Left ventricle myocardium inferior (tissue), 1 donor: ENCODE data around the gene DPP10. TPM values are rescaled to one million over a fixed set of nuclear protein-coding genes. Genes with fewer than 3 reads are reported as not detected.

Experiments
- DNase-seq: peaks from one replicate; pipeline ENCODE4 v3.0.0-alpha.2; 2020
- H3K27ac ChIP-seq: fragments of 200-600 bp; replicated peaks from 2 replicates; pipeline ENCODE4 v1.8.0; 2021
- H3K27me3 ChIP-seq: fragments of 200-600 bp; 2 replicates; pipeline ENCODE4 v1.8.0; 2021; ENCODE audit warnings: low read depth
- H3K36me3 ChIP-seq: fragments of 200-600 bp; 2 replicates; pipeline ENCODE4 v1.8.0; 2021
- H3K4me1 ChIP-seq: fragments of 200-600 bp; 2 replicates; pipeline ENCODE4 v1.8.0; 2021
- H3K4me3 ChIP-seq: fragments of 200-600 bp; 2 replicates; pipeline ENCODE4 v1.8.0; 2021; ENCODE audit warnings: mild to moderate bottlenecking, moderate library complexity
- H3K9me3 ChIP-seq: fragments of 200-600 bp; replicated peaks from 2 replicates; pipeline ENCODE4 v1.8.0; 2021
- intact Hi-C: fragments of 100-400 bp; cut with micrococcal nuclease; formaldehyde crosslinking; loops from one replicate; pipeline ENCODE4 v1.11.0; 2022
- total RNA-seq: library from RNA; stranded (reverse); fragmentation: NEBNext Ultra II Directional; extraction: Animal tissue kit (Norgen Biotek cat#: 25700); gene quantifications from one replicate; pipeline ENCODE4 v1.2.1, GENCODE V29; 2021
- TF ChIP-seq, protein P1 (sequence below): fragments of 200-600 bp; IDR thresholded peaks from 2 replicates; pipeline ENCODE4 v1.8.0; 2021; ENCODE audit warnings: antibody characterized with exemption, mild to moderate bottlenecking, borderline replicate concordance
- donor health status: DM: no; HTN: yes; CAD: no; lungs with severe emphysema.

Gene DPP10
- total RNA-seq, 1 donor from 2014 or later: 0.16 TPM

DNA sequence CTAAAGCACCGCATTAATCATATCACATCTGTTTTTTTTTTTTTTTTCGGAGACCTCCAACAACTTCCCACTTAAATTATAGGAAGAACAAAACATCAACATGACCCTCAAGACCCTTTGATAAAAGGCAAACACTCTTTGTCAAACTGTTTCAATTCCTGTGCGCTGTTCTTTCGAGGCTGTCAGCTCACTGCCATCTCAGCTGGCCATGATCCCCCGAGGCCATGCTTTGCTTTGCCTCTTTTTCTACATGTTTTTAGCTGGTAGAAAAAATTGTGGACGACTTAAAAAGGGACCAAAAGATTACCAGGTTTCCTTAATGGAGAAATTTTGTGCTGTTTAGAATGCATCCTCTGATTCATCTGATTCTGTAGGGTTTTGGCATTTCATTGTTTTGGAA is 138.2 kb downstream of the DPP10 start:
- intact Hi-C loops: no loop called here
- Histone ChIP-seq H3K4me1 (peaks cover 5% of the 10 kb centered on the region), H3K9me3 (no peaks in the 10 kb centered on the region), H3K27ac (no peak overlapping the region), H3K27me3 (no peaks in the 10 kb centered on the region), H3K36me3 (no peaks in the 10 kb centered on the region), H3K4me3 (no peak overlapping the region)
- TF ChIP-seq, protein P1, sequence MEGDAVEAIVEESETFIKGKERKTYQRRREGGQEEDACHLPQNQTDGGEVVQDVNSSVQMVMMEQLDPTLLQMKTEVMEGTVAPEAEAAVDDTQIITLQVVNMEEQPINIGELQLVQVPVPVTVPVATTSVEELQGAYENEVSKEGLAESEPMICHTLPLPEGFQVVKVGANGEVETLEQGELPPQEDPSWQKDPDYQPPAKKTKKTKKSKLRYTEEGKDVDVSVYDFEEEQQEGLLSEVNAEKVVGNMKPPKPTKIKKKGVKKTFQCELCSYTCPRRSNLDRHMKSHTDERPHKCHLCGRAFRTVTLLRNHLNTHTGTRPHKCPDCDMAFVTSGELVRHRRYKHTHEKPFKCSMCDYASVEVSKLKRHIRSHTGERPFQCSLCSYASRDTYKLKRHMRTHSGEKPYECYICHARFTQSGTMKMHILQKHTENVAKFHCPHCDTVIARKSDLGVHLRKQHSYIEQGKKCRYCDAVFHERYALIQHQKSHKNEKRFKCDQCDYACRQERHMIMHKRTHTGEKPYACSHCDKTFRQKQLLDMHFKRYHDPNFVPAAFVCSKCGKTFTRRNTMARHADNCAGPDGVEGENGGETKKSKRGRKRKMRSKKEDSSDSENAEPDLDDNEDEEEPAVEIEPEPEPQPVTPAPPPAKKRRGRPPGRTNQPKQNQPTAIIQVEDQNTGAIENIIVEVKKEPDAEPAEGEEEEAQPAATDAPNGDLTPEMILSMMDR: no peak
- no peak for DNase-seq

DNA sequence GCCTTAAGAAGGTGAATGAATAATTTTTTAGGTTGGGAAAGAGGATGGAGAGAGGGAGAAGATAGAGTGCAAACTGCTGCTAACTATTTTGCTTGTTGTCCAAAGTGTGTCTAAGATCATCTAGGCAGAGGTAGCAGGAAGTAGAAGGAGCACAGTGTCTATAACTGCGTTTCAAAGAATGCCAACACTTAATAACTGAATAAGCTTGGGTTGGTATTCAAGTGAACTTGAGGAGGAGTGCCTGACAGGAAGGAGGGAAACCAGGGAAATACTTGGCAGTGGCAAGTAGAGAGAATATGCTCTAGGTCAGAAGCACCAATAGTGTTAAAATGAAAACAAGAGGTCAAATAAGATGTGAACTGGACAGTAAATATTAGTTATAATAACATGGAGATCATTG is 155.9 kb downstream of the DPP10 start:
- intact Hi-C loops: no loop called here
- no peak overlapping the region for H3K27ac ChIP-seq
- TF ChIP-seq, protein P1: no peak
- H3K27me3 ChIP-seq: no peaks in the 10 kb centered on the region
- no peaks in the 10 kb centered on the region for H3K36me3 ChIP-seq
- H3K4me3 ChIP-seq: no peak overlapping the region
- DNase-seq: no peak
- H3K9me3 ChIP-seq: no peaks in the 10 kb centered on the region
- no peaks in the 10 kb centered on the region for H3K4me1 ChIP-seq

DNA sequence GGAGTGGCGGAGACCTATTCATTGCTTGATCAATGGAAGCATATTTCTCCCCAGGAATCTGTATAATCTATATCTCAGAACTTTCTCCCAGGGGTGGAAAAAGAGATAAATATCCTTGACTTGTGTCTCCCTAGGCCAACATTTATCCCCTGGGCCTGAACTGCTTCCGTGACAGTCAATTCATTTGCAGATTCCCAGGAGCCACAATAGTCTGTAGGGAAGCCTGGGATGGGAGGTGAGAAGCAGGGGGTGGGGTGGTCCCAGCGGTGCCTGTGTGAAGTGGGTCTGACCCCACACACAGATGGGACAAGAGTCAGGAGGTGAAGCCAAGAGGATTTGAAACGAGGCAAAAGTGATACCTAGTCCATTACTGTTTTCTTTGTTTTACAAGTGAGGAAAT is 166.8 kb downstream of the DPP10 start:
- Histone ChIP-seq H3K4me1 (no peaks in the 10 kb centered on the region), H3K36me3 (no peaks in the 10 kb centered on the region), H3K4me3 (no peak overlapping the region), H3K27ac (no peak overlapping the region), H3K9me3 (peaks cover 7% of the 10 kb centered on the region), H3K27me3 (no peaks in the 10 kb centered on the region)
- intact Hi-C loops: no loop called here
- no peak for DNase-seq
- TF ChIP-seq, protein P1: no peak

DNA sequence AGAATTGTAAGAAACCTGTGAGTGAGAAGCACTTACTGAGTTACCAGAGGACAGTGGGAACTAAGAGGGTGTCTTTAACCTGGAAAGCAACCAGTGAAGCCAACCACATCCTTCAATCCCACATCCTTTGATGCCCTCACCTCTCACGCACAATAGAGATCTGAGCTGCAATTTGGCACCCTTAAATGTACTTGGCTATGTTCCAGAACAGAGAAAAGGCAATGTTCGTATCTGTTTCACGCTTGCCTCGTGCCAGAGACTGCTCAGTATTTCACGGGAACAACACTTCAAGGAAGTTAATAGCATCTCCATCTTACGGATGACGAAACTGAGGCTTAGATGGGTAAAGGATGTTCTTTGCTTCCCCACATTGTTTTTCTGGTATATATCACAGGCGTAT is 167.4 kb downstream of the DPP10 start:
- Histone ChIP-seq H3K9me3 (peaks cover 7% of the 10 kb centered on the region), H3K27me3 (no peaks in the 10 kb centered on the region), H3K27ac (no peak overlapping the region), H3K4me3 (no peak overlapping the region), H3K4me1 (no peaks in the 10 kb centered on the region), H3K36me3 (no peaks in the 10 kb centered on the region)
- DNase-seq: no peak
- intact Hi-C loops: no loop called here
- TF ChIP-seq, protein P1: no peak

DNA sequence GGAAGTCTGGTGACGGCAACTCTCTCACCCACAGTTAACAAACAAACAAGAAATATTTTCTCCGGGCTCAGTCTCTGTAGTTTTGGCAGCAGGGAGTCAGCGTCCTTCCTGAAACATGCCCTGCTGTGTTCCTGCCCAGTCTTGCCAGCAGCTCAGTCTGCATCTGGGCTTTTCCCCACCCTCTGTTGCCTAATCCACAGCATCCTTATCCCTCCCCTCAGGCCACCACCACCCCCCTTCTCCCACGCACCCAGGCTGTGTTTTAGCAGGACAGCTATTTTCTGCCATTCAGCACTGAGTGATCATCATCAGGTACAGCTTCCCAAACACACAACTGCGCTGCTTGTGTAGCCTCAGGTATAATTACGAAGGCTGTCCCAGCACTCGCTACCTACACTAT is 168.2 kb downstream of the DPP10 start:
- no peaks in the 10 kb centered on the region for H3K4me1 ChIP-seq
- no peak for DNase-seq
- intact Hi-C loops: no loop called here
- TF ChIP-seq, protein P1: no peak
- no peaks in the 10 kb centered on the region for H3K27me3 ChIP-seq
- no peak overlapping the region for H3K27ac ChIP-seq
- H3K9me3 ChIP-seq: peaks cover 7% of the 10 kb centered on the region
- H3K4me3 ChIP-seq: no peak overlapping the region
- H3K36me3 ChIP-seq: no peaks in the 10 kb centered on the region

DNA sequence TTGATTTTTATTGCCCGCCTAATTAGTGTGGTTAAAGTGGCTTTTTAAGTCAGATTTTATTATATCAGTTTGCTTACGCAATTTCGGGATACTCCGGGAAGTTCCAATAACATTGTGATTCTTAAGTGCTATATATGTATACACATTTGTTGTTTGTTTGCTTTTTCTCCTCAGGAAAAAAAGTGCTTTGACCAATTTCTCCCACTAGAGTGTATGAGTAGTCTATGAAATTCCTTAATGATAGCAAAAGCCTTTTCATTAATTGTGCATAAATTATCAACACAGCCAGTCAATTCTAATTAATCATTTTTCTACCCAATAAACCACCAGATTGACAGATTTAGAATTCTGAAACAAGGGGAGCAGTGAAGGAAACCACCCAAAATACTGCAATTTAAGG is 172.2 kb downstream of the DPP10 start:
- Histone ChIP-seq H3K27ac (no peak overlapping the region), H3K27me3 (no peaks in the 10 kb centered on the region), H3K4me1 (no peaks in the 10 kb centered on the region), H3K4me3 (no peak overlapping the region), H3K36me3 (no peaks in the 10 kb centered on the region), H3K9me3 (peaks cover 7% of the 10 kb centered on the region)
- TF ChIP-seq, protein P1: no peak
- no peak for DNase-seq
- intact Hi-C loops: no loop called here
